ENCODE measurements around the gene BTN2A1.

DNA sequence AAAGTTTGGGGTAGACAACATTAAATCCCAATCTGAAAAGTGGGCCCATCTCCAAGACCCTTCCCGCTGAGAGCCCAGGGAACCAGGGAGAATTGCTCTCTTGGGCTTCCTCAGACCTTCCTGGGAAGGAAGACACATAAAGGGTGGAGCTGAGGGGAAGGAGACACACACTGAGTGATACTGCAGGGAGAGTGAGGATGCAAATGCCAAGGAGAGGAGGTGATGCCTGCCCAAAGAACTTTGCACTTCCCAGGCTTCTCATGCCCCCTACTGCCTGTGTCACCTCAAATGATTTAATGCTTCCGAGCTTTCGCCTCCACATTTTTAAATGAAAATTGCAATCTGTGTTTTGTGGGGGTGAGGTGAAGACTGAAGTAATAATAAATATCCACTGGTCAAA, 7.5 kb upstream of the BTN2A1 start:
- TF ChIP-seq, protein P1, sequence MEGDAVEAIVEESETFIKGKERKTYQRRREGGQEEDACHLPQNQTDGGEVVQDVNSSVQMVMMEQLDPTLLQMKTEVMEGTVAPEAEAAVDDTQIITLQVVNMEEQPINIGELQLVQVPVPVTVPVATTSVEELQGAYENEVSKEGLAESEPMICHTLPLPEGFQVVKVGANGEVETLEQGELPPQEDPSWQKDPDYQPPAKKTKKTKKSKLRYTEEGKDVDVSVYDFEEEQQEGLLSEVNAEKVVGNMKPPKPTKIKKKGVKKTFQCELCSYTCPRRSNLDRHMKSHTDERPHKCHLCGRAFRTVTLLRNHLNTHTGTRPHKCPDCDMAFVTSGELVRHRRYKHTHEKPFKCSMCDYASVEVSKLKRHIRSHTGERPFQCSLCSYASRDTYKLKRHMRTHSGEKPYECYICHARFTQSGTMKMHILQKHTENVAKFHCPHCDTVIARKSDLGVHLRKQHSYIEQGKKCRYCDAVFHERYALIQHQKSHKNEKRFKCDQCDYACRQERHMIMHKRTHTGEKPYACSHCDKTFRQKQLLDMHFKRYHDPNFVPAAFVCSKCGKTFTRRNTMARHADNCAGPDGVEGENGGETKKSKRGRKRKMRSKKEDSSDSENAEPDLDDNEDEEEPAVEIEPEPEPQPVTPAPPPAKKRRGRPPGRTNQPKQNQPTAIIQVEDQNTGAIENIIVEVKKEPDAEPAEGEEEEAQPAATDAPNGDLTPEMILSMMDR (IDR thresholded peaks at IDR 0.05), result no peak
- no peak for TF ChIP-seq POLR2A (IDR thresholded peaks at IDR 0.05; ENCODE audit: low read depth)
